Umbilical cord (tissue), 2 donors: ENCODE data around the gene SYTL3. TPM values are rescaled to one million over a fixed set of nuclear protein-coding genes. Genes with fewer than 3 reads are reported as not detected.

ENCODE experiments used
- DNase-seq: peaks from one replicate; pipeline ENCODE4 v3.0.0-alpha.2; 2015; ENCODE audit warnings: low spot score
- total RNA-seq: library from RNA; depleted of rRNA; stranded (reverse); fragments of >200 nt; gene quantifications from one replicate; pipeline ENCODE4 v1.2.3, GENCODE V29; 2014; ENCODE audit warnings: low replicate concordance; ENCODE audit not compliant: insufficient read depth

The SYTL3 gene
- total RNA-seq, 1 donor from 2014 or later: 1.7 TPM

DNA sequence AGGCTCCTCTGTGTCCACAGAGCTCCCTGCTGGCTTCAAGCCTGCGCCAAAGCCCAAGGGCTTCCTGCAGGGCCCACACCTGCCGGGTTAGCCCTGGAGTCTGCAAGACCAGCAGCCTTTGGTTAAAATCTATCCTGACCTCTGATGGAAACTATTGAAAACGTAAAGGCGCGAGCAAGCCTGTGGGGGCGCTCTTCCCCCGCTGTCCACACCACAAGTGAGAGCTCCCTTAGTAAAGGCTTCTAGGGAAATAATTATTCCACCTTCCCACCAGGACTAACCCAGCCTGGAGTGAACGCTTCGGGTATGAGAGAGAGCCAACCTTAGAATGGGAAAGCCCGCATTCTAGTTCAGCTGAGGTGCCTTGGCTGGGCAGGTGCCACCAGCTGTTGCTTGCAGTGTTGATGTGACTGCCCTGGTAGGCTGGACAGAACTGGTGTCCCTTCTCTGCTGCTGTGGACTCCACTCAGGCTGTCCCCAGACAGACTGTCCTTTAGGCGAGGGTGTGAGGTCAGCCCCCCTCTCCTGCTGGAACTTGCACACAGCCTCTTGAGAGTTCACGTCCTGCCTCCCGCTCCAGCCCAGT, 68.7 kb downstream of the SYTL3 start:
- DNase-seq: no peak

GRCh38 chr6:158722176-158722729, 72.4 kb downstream of the SYTL3 start:
- DNase-seq: no peak

GRCh38 chr6:158725704-158726103, 75.8 kb downstream of the SYTL3 start:
- DNase-seq: no peak

DNA sequence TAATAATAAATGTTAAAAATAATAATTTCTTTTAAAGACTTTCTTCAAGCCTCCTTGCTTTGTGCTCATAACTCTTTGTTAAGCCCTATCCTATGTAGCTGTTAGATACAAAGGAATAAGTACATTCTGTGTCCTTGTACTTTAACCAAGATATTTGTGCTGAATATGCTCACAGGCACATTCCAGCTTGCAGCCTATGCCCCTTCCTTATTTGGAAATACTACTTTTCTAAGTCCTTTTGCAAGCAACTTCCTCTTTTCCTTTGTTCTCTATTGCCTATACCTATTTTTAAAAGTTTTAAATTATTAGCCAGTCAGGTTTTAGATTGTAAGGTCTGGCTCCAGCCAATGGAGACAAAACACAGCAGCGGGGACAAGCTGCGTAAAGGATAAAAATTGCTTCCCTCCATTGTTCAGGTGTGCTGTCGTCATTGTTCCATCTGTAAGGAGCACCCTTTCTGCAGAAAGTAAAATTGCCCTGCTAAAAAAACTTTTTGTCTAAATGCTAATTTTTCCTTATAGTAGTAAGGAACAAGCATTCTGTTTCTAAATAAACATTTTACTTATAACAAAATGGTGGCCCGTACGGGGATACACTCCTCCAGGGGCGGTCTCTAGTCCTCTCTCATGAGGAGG, 80.2 kb downstream of the SYTL3 start:
- DNase-seq: no peak

GRCh38 chr6:158730541-158730907, 80.7 kb downstream of the SYTL3 start:
- no peak for DNase-seq

- DNase-seq: no peak
These were observed 85.2 kb downstream of the SYTL3 start for GRCh38 chr6:158735009-158735408.

GRCh38 chr6:158737082-158737709, 87.3 kb downstream of the SYTL3 start:
- DNase-seq: no peak

GRCh38 chr6:158737710-158738615, 88.1 kb downstream of the SYTL3 start:
- DNase-seq: no peak

DNA sequence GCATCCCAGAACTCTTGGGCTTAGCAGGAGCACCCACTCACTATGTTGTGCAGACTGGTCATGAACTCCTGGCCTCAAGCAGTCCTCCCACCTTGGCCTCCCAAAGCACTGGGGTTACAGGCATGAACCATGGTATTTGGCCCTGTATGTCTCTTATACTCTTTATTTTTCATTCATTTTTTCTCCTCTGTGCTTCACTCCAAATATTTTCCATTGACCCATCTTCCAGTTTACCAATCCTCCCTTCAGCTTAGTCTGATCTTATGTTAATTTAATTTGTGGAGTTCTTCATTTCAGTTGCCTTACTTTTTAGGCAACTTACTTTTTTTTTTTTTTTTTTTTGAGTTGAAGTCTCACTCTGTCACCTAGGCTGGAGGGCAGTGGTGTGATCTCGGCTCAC, 89.8 kb downstream of the SYTL3 start:
- DNase-seq: no peak

DNA sequence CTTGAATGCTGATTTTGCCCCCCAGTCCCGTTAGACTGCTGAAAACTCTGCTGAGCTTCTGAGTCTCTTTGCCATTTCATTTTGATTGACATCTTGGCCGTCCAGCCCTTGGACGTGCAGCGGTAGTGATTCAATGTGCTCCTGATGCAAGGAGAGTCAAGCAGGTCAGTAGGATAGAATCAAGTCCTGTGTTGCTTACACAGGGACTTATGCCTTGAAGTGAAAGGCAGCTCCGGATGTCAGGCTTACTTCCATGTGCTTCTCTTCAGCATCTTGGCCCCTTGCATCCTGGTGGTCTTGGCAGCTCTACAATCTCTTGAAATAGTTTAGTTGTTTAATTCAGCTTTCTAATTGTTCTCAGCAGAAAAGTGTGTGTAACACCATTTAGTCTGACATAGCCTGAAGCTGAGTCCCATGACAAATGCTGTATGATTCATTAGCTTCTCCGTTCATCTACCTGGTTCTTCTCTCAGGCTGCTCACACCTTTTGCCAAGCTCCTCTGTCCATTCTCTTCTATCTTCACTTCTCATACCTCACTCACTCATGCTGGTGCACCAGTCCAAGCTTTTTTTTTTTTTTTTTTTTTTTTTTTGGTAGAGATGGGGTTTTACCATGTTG, 93.3 kb downstream of the SYTL3 start:
- no peak for DNase-seq

DNA sequence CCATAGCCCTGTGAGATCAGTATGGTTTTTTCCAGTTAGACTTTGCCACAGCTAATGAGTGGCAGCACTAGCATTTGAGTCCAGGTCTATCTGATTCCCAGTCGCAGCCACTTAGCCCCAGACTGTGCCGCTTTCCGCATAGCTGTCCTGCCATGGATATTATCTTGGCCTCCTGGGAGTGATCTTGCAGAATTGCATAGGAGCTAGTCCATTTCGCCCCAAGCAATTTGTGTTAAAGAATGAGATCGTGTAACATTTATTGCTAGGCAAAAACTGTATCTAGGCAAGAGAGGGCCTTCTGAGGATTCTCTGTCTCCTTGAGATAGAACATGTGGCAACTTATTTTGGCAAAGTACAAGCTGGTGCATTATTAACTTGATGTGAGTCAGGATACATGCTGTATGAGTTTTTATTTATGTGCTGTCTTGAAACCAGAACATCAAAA, 95.2 kb downstream of the SYTL3 start:
- DNase-seq: peak; percentile 49

DNA sequence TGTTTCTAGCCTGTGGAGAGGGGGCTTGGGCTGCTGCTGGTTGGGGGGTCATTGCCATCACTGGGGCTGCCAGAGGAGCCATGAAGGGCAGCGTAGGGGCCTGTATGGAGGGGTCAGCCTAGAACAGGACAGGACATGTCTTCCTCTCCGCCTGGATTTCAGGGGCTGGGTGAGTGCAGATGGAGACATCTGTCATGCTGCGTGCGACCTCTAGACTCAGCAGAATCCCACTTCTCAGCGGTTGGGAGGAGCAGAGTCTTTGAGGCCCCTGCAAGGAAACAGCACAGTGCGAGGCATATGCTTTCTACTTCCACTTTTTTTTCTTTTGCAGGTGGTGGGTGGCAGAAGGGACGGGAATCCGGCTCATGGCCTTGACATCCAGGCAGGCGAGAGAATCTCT, 101.4 kb downstream of the SYTL3 start:
- DNase-seq: no peak

GRCh38 chr6:158751921-158752320, 102.1 kb downstream of the SYTL3 start:
- no peak for DNase-seq

DNA sequence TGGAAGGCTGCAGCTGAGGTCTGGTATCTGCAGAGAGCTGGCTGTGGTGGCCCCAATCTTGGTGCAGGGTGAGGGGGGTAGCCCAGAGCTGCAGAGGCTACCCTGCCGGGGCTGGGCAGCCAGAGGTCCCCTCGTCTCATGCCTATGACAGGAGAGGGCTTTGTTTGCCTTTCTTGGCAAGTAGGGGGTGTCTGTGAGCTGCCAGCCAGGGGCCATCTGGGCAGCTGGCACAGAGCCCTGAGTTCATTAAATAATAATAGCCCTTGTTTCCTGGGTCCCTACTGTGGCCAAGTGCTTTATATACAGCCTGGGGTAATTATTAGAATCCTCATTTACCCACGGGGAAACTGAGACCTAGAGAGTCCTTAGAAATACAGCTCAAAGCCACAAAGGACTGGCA, 102.8 kb downstream of the SYTL3 start:
- DNase-seq: no peak

- DNase-seq: no peak
These were observed 104.0 kb downstream of the SYTL3 start for GRCh38 chr6:158753811-158754210.

DNA sequence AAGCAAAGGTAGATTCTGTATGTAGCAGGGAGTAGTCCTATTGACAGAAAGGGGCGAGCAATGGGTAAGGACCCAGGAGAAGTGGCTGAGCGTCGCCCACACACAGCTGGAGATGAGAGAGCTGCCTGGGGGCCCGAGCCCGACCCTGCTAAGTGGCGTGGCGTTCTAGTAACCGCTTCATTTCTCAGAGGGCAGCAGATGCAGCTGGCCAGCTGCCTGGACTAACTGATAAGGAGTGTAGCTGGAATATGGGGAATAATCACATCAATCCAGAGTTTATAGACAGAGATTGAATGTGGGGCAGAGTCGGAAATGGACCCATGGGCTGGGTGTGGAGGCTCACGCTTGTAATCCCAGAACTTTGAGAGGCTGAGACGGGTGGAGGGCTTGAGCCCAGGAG, 104.9 kb downstream of the SYTL3 start:
- peak; percentile 48 for DNase-seq

GRCh38 chr6:158755636-158756035, 105.8 kb downstream of the SYTL3 start:
- DNase-seq: no peak

- no peak for DNase-seq
These were observed 106.3 kb downstream of the SYTL3 start for GRCh38 chr6:158756126-158756525.

- DNase-seq: no peak
These were observed 107.3 kb downstream of the SYTL3 start for GRCh38 chr6:158756977-158757752.

DNA sequence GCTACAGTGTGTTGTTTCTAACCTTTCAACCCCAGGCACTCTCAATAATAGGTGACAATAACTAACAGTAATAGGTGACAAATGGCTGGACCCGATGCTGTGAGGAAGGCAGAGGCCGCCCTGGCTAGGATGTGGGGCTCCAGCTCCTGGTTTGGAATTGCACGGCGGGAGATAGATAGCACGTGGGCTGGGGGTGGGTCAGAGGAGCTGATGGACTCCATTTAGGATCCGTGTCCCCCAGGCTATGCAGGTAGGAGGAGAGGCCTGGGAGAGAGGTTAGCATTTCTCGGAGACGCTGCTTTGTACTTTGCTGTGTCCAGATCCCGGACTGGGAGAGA, 107.9 kb downstream of the SYTL3 start:
- DNase-seq: no peak

GRCh38 chr6:158758451-158758860, 108.6 kb downstream of the SYTL3 start:
- peak; percentile 79 for DNase-seq
